H1 (cell line): Measurements from ENCODE around the gene CACNA1C. TPM values are rescaled to one million over a fixed set of nuclear protein-coding genes. Genes with fewer than 3 reads are reported as not detected.

Experiments used
- CTCF ChIA-PET: fragments of 300-600 bp; sonication (Branson Sonifier 250); formaldehyde crosslinking; loops from one replicate; lab custom pipeline; 2021; ENCODE audit not compliant: partially characterized antibody; lab: Charles Lee
- POLR2A ChIA-PET: fragments of 300-600 bp; sonication (Branson Sonifier 250); formaldehyde crosslinking; loops from one replicate; lab custom pipeline; 2021; ENCODE audit warnings: inconsistent platforms; ENCODE audit not compliant: partially characterized antibody; lab: Charles Lee
- DNase-seq, 2 experiments: peaks; one replicate each; pipeline versions ENCODE4 v3.0.0 to v3.0.0-alpha.2; 2010 to 2022; ENCODE audit warnings: low spot score in 2 of 2, low read depth in 1 of 2, mixed read lengths in 1 of 2
- FAIRE-seq: peaks from 2 replicates; lab custom pipeline; 2011; peaks lifted over from hg19 to GRCh38; lab: Jason Lieb, UNC
- H2AFZ ChIP-seq: 2 replicates; pipeline ENCODE4 v1.8.1; 2012; ENCODE audit warnings: low read length, inconsistent platforms
- H2AK5ac ChIP-seq: 2 replicates; pipeline ENCODE4 v1.6.1; 2013; ENCODE audit warnings: low read depth, low read length
- H2BK120ac ChIP-seq: replicated peaks from 2 replicates; pipeline ENCODE3; 2013; ENCODE audit warnings: low read depth, low read length, inconsistent platforms
- H2BK12ac ChIP-seq: 2 replicates; pipeline ENCODE4 v1.6.1; 2013; ENCODE audit warnings: low read depth, low read length
- H2BK15ac ChIP-seq: 2 replicates; pipeline ENCODE4 v1.6.1; 2013; ENCODE audit warnings: low read length
- H2BK20ac ChIP-seq: 2 replicates; pipeline ENCODE4 v1.6.1; 2013; ENCODE audit warnings: low read length
- H2BK5ac ChIP-seq: 2 replicates; pipeline ENCODE4 v1.6.1; 2013; ENCODE audit warnings: low read depth, low read length
- H3K14ac ChIP-seq: 2 replicates; pipeline ENCODE4 v1.6.1; 2013; ENCODE audit warnings: inconsistent platforms; ENCODE audit not compliant: insufficient read length
- H3K18ac ChIP-seq: 2 replicates; pipeline ENCODE4 v1.6.1; 2013; ENCODE audit warnings: low read length; ENCODE audit errors: extremely low read depth
- H3K23ac ChIP-seq: 2 replicates; pipeline ENCODE4 v1.6.1; 2013; ENCODE audit warnings: inconsistent platforms; ENCODE audit not compliant: insufficient read length
- H3K23me2 ChIP-seq: 2 replicates; pipeline ENCODE4 v1.6.1; 2013; ENCODE audit warnings: low read depth, low read length
- H3K27ac ChIP-seq: 2 replicates; pipeline ENCODE4 v1.6.1; 2011; ENCODE audit warnings: low read depth, low read length, inconsistent platforms
- H3K27me3 ChIP-seq, 4 experiments: replicated peaks in 1 of 4; 1 replicate in 1 of 4; 2 replicates in 3 of 4; pipeline versions ENCODE4 v1.6.1 to v1.8.1; 2011 to 2013; ENCODE audit warnings: low read length in 3 of 4, mild to moderate bottlenecking in 3 of 4, inconsistent platforms in 2 of 4, mixed read lengths in 2 of 4, moderate library complexity in 1 of 4; ENCODE audit not compliant: control insufficient read depth in 3 of 4, insufficient read depth in 3 of 4; ENCODE audit errors: extremely low read depth in 1 of 4
- H3K36me3 ChIP-seq, 4 experiments: 2 replicates each; pipeline versions ENCODE4 v1.6.1 to v1.8.1; 2011 to 2013; ENCODE audit warnings: mild to moderate bottlenecking in 4 of 4, low read length in 3 of 4, moderate library complexity in 2 of 4, control low read depth in 1 of 4, inconsistent platforms in 1 of 4; ENCODE audit not compliant: insufficient read depth in 4 of 4, control insufficient read depth in 2 of 4
- H3K4ac ChIP-seq: replicated peaks from 2 replicates; pipeline ENCODE3; 2013; ENCODE audit warnings: low read length, low read depth, mixed read lengths, inconsistent platforms; ENCODE audit not compliant: insufficient read length
- H3K4me1 ChIP-seq, 4 experiments: replicated peaks in 1 of 4; 1 replicate in 1 of 4; 2 replicates in 3 of 4; pipeline versions ENCODE4 v1.6.1 to v1.8.1; 2011 to 2013; ENCODE audit warnings: low read length in 3 of 4, inconsistent platforms in 2 of 4, mixed read lengths in 1 of 4; ENCODE audit not compliant: insufficient read depth in 4 of 4, control insufficient read depth in 3 of 4
- H3K4me2 ChIP-seq, 2 experiments: 2 replicates each; pipeline versions ENCODE4 v1.6.1 to v1.8.1; 2011 to 2013; ENCODE audit warnings: low read depth in 2 of 2, low read length in 2 of 2, control low read depth in 1 of 2, inconsistent platforms in 1 of 2, mild to moderate bottlenecking in 1 of 2; ENCODE audit not compliant: insufficient read depth in 1 of 2
- H3K4me3 ChIP-seq, 4 experiments: fragments of 200-600, 300-600 bp in 1 of 4; sonication (generic), shearing (Covaris generic), sonication (Bioruptor Twin) in 1 of 4; 2 replicates each; pipeline versions ENCODE4 v1.5.1 to v1.8.1; 2011 to 2016; ENCODE audit warnings: low read length in 4 of 4, low read depth in 3 of 4, control low read depth in 2 of 4, inconsistent platforms in 2 of 4, mild to moderate bottlenecking in 2 of 4, mixed read lengths in 1 of 4, moderate library complexity in 1 of 4; ENCODE audit not compliant: insufficient read depth in 2 of 4; ENCODE audit errors: extremely low read depth in 1 of 4
- H3K56ac ChIP-seq: replicated peaks from 2 replicates; pipeline ENCODE3; 2013; ENCODE audit warnings: low read depth, mild to moderate bottlenecking, mixed read lengths, low read length, inconsistent platforms; ENCODE audit not compliant: insufficient read length
- H3K79me1 ChIP-seq: 2 replicates; pipeline ENCODE4 v1.6.1; 2013; ENCODE audit warnings: low read depth, low read length, control low read depth
- H3K79me2 ChIP-seq, 2 experiments: 2 replicates each; pipeline versions ENCODE4 v1.6.1 to v1.8.1; 2012 to 2013; ENCODE audit warnings: low read length in 2 of 2, mild to moderate bottlenecking in 2 of 2, inconsistent platforms in 1 of 2; ENCODE audit not compliant: insufficient read depth in 2 of 2, control insufficient read depth in 1 of 2
- H3K9ac ChIP-seq, 4 experiments: replicated peaks in 1 of 4; 1 replicate in 1 of 4; 2 replicates in 3 of 4; pipeline versions ENCODE4 v1.6.1 to v1.8.1; 2011 to 2013; ENCODE audit warnings: low read depth in 3 of 4, low read length in 3 of 4, control low read depth in 2 of 4, mild to moderate bottlenecking in 2 of 4, moderate library complexity in 2 of 4, inconsistent platforms in 1 of 4; ENCODE audit errors: extremely low read depth in 1 of 4
- H3K9me3 ChIP-seq, 2 experiments: 2 replicates each; pipeline versions ENCODE4 v1.6.1 to v1.8.1; 2012 to 2013; ENCODE audit warnings: mild to moderate bottlenecking in 2 of 2, moderate library complexity in 2 of 2, control low read depth in 1 of 2, inconsistent platforms in 1 of 2, low read depth in 1 of 2, low read length in 1 of 2, mixed read lengths in 1 of 2; ENCODE audit not compliant: insufficient read depth in 2 of 2
- H4K20me1 ChIP-seq, 2 experiments: replicated peaks in 1 of 2; 2 replicates each; pipeline versions ENCODE3 to v1.8.1; 2011 to 2013; ENCODE audit warnings: inconsistent platforms in 2 of 2, low read length in 2 of 2, mild to moderate bottlenecking in 1 of 2; ENCODE audit not compliant: insufficient read depth in 2 of 2, control insufficient read depth in 1 of 2
- H4K5ac ChIP-seq: 2 replicates; pipeline ENCODE4 v1.6.1; 2013; ENCODE audit warnings: low read length, low read depth, mixed read lengths, inconsistent platforms; ENCODE audit not compliant: insufficient read length
- H4K8ac ChIP-seq: 2 replicates; pipeline ENCODE4 v1.8.0; 2013; ENCODE audit warnings: mild to moderate bottlenecking, moderate library complexity, low read length, inconsistent platforms; ENCODE audit not compliant: insufficient read depth; ENCODE audit errors: extremely low read depth
- H4K91ac ChIP-seq: replicated peaks from 2 replicates; pipeline ENCODE3; 2013; ENCODE audit warnings: low read length, mixed read lengths, inconsistent platforms; ENCODE audit not compliant: insufficient read length
- CBX8 ChIP-seq: fragments of 300-800, 300-1000 bp; sonication (generic); IDR thresholded peaks from 2 replicates; pipeline ENCODE4 v1.7.1; 2016; ENCODE audit warnings: low read depth, low read length, borderline replicate concordance
- EZH2 ChIP-seq: fragments of 200-600 bp; sonication (generic); IDR thresholded peaks from 2 replicates; pipeline ENCODE4 v1.7.1; 2012; ENCODE audit warnings: low read depth, mild to moderate bottlenecking, moderate library complexity, low read length, inconsistent platforms; ENCODE audit not compliant: severe bottlenecking
- KDM5A ChIP-seq: fragments of 200-600 bp; IDR thresholded peaks from 2 replicates; pipeline ENCODE4 v1.7.1; 2012; ENCODE audit warnings: mild to moderate bottlenecking, low read length, inconsistent platforms, mixed read lengths
- RBBP5 ChIP-seq: IDR thresholded peaks from 2 replicates; pipeline ENCODE4 v1.7.1; 2012; ENCODE audit warnings: low read depth, mild to moderate bottlenecking, inconsistent platforms, low read length, moderate library complexity, borderline replicate concordance
- WGBS, 2 experiments: shearing (Covaris generic) in 1 of 2; methylation state at CpG; one replicate each; pipeline versions ENCODE4 v1.1.6 to v1.1.7; 2013 to 2015; ENCODE audit warnings: low lambda C conversion rate in 2 of 2, mixed read lengths in 2 of 2, inconsistent platforms in 1 of 2, low coverage in 1 of 2, missing lambda C conversion rate in 1 of 2; ENCODE audit not compliant: insufficient replicate concordance in 2 of 2, insufficient coverage in 1 of 2, insufficient read length in 1 of 2; ENCODE audit errors: extremely low coverage in 1 of 2, missing lambda C conversion rate in 1 of 2; 5-methylcytosine and 5-hydroxymethylcytosine counted together
- polyA plus RNA-seq, 7 experiments: library from polyadenylated mRNA; depleted of rRNA in 3 of 7; stranded (reverse) in 5 of 7; unstranded in 2 of 7; fragments of >200 nt in 5 of 7; fragments of 200-250 nt in 2 of 7; gene quantifications; 1 replicate in 5 of 7; 2 replicates in 1 of 7; 4 replicates in 1 of 7; pipeline versions ENCODE4 v1.2.1 to v1.2.3, GENCODE V29; 2011 to 2013; ENCODE audit warnings: missing spikeins in 2 of 7, mixed read lengths in 2 of 7
- total RNA-seq: library from RNA; stranded (reverse); fragmentation: NEBNext Ultra II Directional; extraction: Animal tissue kit (Norgen Biotek cat#: 25700); gene quantifications from 2 replicates; pipeline ENCODE4 v1.2.1, GENCODE V29; 2021

The CACNA1C gene
- total and polyA plus RNA-seq, 2 of the 8 experiments (the other 6 are each of a cell fraction or from before 2014, with no cell fraction given): 1.3 TPM

DNA sequence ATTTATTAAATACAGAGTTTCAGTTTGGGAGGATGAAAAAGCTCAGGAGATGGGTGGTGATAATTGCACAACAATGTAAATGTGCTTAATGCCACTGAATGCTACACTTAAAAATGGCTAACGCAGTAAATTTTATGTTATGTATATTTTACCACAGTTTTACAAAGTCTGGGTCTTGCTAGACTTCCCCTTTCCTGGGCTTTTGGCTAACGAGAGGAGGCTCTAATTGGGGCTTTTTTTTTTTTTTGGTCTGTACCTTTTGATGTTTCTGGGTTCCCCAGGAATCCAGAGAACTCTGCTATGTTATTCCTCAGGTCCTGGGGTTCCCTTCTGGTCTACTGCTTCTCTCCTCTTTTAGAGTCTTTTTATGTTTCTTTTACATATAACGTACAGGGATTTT lies 355.5 kb downstream of the CACNA1C start:
- H3K4me2 ChIP-seq: no peak overlapping the region
- H3K4me1 ChIP-seq: peaks cover 0 to 9% (median 7%) of the 10 kb centered on the region in 4 experiments; a peak in 5 of 7 replicates
- no peak overlapping the region for H3K18ac ChIP-seq
- H3K36me3 ChIP-seq: no peaks in the 10 kb centered on the region
- H3K56ac ChIP-seq: no peak overlapping the region
- H2BK15ac ChIP-seq: no peak overlapping the region
- no peak overlapping the region for H2AK5ac ChIP-seq
- DNase-seq (no peak), FAIRE-seq (no peak)
- ChIA-PET CTCF (interaction anchor here (0.7 to 10.7 kb wide), 2 partner anchors 13 to 48 kb away, joined by 3 to 94 read pairs; no protein-coding TSS in a partner anchor), POLR2A (no interaction called here)
- H3K79me2 ChIP-seq: no peaks in the 10 kb centered on the region
- no peak overlapping the region for H2AFZ ChIP-seq
- H2BK5ac ChIP-seq: no peak overlapping the region
- H3K4me3 ChIP-seq: no peak overlapping the region
- WGBS, 2 experiments: 82% methylated on average over 3 of the region's 3 CpGs; no CpG with 5 or more reads in 1 of the 2 experiments
- H4K5ac ChIP-seq: no peak overlapping the region
- no peaks in the 10 kb centered on the region for H3K27me3 ChIP-seq
- no peak overlapping the region for H3K4ac ChIP-seq
- no peak overlapping the region for H3K9ac ChIP-seq
- no peak overlapping the region for H3K14ac ChIP-seq
- H3K23ac ChIP-seq: no peak overlapping the region
- TF ChIP-seq EZH2 (no peak), RBBP5 (no peak), CBX8 (no peak), KDM5A (no peak)
- no peaks in the 10 kb centered on the region for H4K20me1 ChIP-seq
- no peak overlapping the region for H2BK12ac ChIP-seq
- H3K9me3 ChIP-seq: no peaks in the 10 kb centered on the region
- no peaks in the 10 kb centered on the region; the same call in 1 of the 2 replicates for H3K79me1 ChIP-seq
- H4K91ac ChIP-seq: no peak overlapping the region
- H3K23me2 ChIP-seq: no peaks in the 10 kb centered on the region
- no peak overlapping the region for H4K8ac ChIP-seq
- no peak overlapping the region for H2BK120ac ChIP-seq
- no peak overlapping the region for H2BK20ac ChIP-seq
- no peak overlapping the region for H3K27ac ChIP-seq
